Measurements from ENCODE around the gene ABCA4. TPM values are rescaled to one million over a fixed set of nuclear protein-coding genes. Genes with fewer than 3 reads are reported as not detected.

Gene ABCA4
- total RNA-seq, 1 experiment from 2014 or later, result 0.09 TPM

GRCh38 chr1:94142022-94142421 lies 21.1 kb upstream of the ABCA4 start:
- CTCF ChIA-PET, result no interaction called here
- ATAC-seq (no peak), DNase-seq (ENCODE audit: low spot score) (no peak)
- Mint-ChIP-seq H3K4me1 (peaks cover 11% of the 10 kb centered on the region), H3K9me3 (peaks cover 9% of the 10 kb centered on the region), H3K27me3 (ENCODE audit: low read depth) (no peaks in the 10 kb centered on the region; the same call in 1 of the 2 replicates), H3K4me3 (no peak overlapping the region), H3K27ac (no peak overlapping the region), H3K36me3 (no peaks in the 10 kb centered on the region)
- POLR2A ChIA-PET, result no interaction called here
- TF ChIP-seq TEAD4 (CRISPR knock-in tag; IDR thresholded peaks at IDR 0.05) (no peak), HMGA2 (CRISPR knock-in tag; IDR thresholded peaks at IDR 0.05) (no peak), E2F5 (CRISPR knock-in tag; IDR thresholded peaks at IDR 0.05) (no peak), CREB1 (CRISPR knock-in tag; IDR thresholded peaks at IDR 0.05) (no peak), ETV6 (CRISPR knock-in tag; IDR thresholded peaks at IDR 0.05) (no peak)
- TF ChIP-seq, protein P1, sequence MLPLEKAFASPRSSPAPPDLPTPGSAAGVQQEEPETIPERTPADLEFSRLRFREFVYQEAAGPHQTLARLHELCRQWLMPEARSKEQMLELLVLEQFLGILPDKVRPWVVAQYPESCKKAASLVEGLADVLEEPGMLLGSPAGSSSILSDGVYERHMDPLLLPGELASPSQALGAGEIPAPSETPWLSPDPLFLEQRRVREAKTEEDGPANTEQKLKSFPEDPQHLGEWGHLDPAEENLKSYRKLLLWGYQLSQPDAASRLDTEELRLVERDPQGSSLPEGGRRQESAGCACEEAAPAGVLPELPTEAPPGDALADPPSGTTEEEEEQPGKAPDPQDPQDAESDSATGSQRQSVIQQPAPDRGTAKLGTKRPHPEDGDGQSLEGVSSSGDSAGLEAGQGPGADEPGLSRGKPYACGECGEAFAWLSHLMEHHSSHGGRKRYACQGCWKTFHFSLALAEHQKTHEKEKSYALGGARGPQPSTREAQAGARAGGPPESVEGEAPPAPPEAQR (CRISPR knock-in tag; IDR thresholded peaks at IDR 0.05), result no peak

GRCh38 chr1:94132111-94132510 lies 11.2 kb upstream of the ABCA4 start:
- Mint-ChIP-seq H3K27ac (no peak overlapping the region), H3K4me1 (no peaks in the 10 kb centered on the region; the same call in 1 of the 2 replicates), H3K36me3 (peaks cover 16% of the 10 kb centered on the region), H3K9me3 (peaks cover 34% of the 10 kb centered on the region), H3K27me3 (ENCODE audit: low read depth) (peaks cover 3% of the 10 kb centered on the region; the same call in 1 of the 2 replicates), H3K4me3 (no peak overlapping the region)
- POLR2A ChIA-PET, result no interaction called here
- CTCF ChIA-PET, result no interaction called here
- no peak for DNase-seq (ENCODE audit: low spot score)
- no peak for ATAC-seq
- TF ChIP-seq, protein P2, sequence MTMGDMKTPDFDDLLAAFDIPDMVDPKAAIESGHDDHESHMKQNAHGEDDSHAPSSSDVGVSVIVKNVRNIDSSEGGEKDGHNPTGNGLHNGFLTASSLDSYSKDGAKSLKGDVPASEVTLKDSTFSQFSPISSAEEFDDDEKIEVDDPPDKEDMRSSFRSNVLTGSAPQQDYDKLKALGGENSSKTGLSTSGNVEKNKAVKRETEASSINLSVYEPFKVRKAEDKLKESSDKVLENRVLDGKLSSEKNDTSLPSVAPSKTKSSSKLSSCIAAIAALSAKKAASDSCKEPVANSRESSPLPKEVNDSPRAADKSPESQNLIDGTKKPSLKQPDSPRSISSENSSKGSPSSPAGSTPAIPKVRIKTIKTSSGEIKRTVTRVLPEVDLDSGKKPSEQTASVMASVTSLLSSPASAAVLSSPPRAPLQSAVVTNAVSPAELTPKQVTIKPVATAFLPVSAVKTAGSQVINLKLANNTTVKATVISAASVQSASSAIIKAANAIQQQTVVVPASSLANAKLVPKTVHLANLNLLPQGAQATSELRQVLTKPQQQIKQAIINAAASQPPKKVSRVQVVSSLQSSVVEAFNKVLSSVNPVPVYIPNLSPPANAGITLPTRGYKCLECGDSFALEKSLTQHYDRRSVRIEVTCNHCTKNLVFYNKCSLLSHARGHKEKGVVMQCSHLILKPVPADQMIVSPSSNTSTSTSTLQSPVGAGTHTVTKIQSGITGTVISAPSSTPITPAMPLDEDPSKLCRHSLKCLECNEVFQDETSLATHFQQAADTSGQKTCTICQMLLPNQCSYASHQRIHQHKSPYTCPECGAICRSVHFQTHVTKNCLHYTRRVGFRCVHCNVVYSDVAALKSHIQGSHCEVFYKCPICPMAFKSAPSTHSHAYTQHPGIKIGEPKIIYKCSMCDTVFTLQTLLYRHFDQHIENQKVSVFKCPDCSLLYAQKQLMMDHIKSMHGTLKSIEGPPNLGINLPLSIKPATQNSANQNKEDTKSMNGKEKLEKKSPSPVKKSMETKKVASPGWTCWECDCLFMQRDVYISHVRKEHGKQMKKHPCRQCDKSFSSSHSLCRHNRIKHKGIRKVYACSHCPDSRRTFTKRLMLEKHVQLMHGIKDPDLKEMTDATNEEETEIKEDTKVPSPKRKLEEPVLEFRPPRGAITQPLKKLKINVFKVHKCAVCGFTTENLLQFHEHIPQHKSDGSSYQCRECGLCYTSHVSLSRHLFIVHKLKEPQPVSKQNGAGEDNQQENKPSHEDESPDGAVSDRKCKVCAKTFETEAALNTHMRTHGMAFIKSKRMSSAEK (CRISPR knock-in tag; IDR thresholded peaks at IDR 0.05; ENCODE audit: borderline replicate concordance), result no peak
- no peak for TF ChIP-seq ZMAT4 (CRISPR knock-in tag; IDR thresholded peaks at IDR 0.05)
- TF ChIP-seq ETV6 (CRISPR knock-in tag; IDR thresholded peaks at IDR 0.05), result no peak
- TF ChIP-seq, protein P3, sequence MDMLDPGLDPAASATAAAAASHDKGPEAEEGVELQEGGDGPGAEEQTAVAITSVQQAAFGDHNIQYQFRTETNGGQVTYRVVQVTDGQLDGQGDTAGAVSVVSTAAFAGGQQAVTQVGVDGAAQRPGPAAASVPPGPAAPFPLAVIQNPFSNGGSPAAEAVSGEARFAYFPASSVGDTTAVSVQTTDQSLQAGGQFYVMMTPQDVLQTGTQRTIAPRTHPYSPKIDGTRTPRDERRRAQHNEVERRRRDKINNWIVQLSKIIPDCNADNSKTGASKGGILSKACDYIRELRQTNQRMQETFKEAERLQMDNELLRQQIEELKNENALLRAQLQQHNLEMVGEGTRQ (CRISPR knock-in tag; IDR thresholded peaks at IDR 0.05), result no peak
- TF ChIP-seq ESRRA (CRISPR knock-in tag; IDR thresholded peaks at IDR 0.05; ENCODE audit: borderline replicate concordance), result no peak
- TF ChIP-seq ZNF396 (CRISPR knock-in tag; IDR thresholded peaks at IDR 0.05; ENCODE audit: borderline replicate concordance), result no peak
- TF ChIP-seq, protein P4, sequence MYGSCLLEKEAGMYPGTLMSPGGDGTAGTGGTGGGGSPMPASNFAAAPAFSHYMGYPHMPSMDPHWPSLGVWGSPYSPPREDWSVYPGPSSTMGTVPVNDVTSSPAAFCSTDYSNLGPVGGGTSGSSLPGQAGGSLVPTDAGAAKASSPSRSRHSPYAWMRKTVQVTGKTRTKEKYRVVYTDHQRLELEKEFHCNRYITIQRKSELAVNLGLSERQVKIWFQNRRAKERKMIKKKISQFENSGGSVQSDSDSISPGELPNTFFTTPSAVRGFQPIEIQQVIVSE (CRISPR knock-in tag; IDR thresholded peaks at IDR 0.05; ENCODE audit: borderline replicate concordance), result no peak
- TF ChIP-seq GRHL2 (CRISPR knock-in tag; IDR thresholded peaks at IDR 0.05; ENCODE audit: insufficient replicate concordance, severe bottlenecking), result no peak
- TF ChIP-seq, protein P5, sequence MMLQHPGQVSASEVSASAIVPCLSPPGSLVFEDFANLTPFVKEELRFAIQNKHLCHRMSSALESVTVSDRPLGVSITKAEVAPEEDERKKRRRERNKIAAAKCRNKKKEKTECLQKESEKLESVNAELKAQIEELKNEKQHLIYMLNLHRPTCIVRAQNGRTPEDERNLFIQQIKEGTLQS (CRISPR knock-in tag; conservative IDR thresholded peaks at IDR 0.05), result no peak
- no peak for TF ChIP-seq STAT6 (CRISPR knock-in tag; conservative IDR thresholded peaks at IDR 0.05; ENCODE audit: low read depth)
- no peak for TF ChIP-seq RORB (CRISPR knock-in tag; IDR thresholded peaks at IDR 0.05)
- no peak for TF ChIP-seq CREM (CRISPR knock-in tag; IDR thresholded peaks at IDR 0.05)
- TF ChIP-seq FOXK1 (CRISPR knock-in tag; IDR thresholded peaks at IDR 0.05), result no peak
- no peak for TF ChIP-seq TEAD4 (CRISPR knock-in tag; IDR thresholded peaks at IDR 0.05)
- TF ChIP-seq CTCF (IDR thresholded peaks at IDR 0.05), result no peak
- TF ChIP-seq IRF1 (CRISPR knock-in tag; IDR thresholded peaks at IDR 0.05), result no peak

Measured in WTC11 (cell line).